ENCODE results near the gene ZNF227.

DNA sequence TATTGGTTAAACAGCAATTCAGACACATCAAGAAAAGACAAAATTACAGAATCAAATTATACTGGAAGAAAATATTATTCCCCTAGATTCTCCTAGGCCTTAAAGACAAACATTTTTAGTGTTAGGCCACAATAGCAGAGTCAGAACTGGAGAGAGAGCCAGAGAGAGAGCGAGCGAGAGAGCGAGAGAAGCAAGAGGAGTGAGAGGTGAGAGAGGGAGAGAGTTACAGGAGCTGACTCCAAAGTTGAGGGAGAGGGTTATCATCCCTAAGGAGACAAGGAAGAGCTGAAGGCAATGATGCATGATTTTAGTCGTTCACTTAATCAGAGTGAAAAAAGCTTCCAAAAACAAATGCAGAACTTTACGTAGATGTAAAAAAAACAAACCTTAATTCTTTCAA, 20.2 kb upstream of the ZNF227 start:
- TF ChIP-seq, protein P1, sequence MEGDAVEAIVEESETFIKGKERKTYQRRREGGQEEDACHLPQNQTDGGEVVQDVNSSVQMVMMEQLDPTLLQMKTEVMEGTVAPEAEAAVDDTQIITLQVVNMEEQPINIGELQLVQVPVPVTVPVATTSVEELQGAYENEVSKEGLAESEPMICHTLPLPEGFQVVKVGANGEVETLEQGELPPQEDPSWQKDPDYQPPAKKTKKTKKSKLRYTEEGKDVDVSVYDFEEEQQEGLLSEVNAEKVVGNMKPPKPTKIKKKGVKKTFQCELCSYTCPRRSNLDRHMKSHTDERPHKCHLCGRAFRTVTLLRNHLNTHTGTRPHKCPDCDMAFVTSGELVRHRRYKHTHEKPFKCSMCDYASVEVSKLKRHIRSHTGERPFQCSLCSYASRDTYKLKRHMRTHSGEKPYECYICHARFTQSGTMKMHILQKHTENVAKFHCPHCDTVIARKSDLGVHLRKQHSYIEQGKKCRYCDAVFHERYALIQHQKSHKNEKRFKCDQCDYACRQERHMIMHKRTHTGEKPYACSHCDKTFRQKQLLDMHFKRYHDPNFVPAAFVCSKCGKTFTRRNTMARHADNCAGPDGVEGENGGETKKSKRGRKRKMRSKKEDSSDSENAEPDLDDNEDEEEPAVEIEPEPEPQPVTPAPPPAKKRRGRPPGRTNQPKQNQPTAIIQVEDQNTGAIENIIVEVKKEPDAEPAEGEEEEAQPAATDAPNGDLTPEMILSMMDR (conservative IDR thresholded peaks at IDR 0.05 in 1 of 2, IDR thresholded peaks at IDR 0.05 in 1 of 2; ENCODE audit: extremely low read depth in 1 of 2, insufficient read depth in 1 of 2, low read depth in 1 of 2, low read length in 2 of 2) = no peak
- TF ChIP-seq EZH2 (IDR thresholded peaks at IDR 0.05; ENCODE audit: borderline replicate concordance, low read length) = no peak

Measured in mammary epithelial cell (primary cell).